ENCODE measurements around the gene CASZ1. TPM values are rescaled to one million over a fixed set of nuclear protein-coding genes. Genes with fewer than 3 reads are reported as not detected.

CASZ1 gene
- total RNA-seq, 3 donors from 2014 or later (not counting 1 experiment from before 2014, with no cell fraction given) = 55.9 to 83.0 (median 70.6) TPM

GRCh38 chr1:10631121-10631810 is 165.2 kb downstream of the CASZ1 start:
- Mint-ChIP-seq H3K4me1 (no peaks in the 10 kb centered on the region), H3K9me3 (no peaks in the 10 kb centered on the region), H3K27me3 (ENCODE audit: low read depth in 2 of 2) (no peaks in the 10 kb centered on the region), H3K4me3 (no peak overlapping the region), H3K27ac (no peak overlapping the region), H3K36me3 (no peaks in the 10 kb centered on the region)
- ATAC-seq (no peak), DNase-seq (no peak)
- intact Hi-C loops (cut with micrococcal nuclease) = no loop called here
- WGBS (ENCODE audit: insufficient coverage) = 95% methylated on average over 20 of the region's 20 CpGs
- TF ChIP-seq, protein P1, sequence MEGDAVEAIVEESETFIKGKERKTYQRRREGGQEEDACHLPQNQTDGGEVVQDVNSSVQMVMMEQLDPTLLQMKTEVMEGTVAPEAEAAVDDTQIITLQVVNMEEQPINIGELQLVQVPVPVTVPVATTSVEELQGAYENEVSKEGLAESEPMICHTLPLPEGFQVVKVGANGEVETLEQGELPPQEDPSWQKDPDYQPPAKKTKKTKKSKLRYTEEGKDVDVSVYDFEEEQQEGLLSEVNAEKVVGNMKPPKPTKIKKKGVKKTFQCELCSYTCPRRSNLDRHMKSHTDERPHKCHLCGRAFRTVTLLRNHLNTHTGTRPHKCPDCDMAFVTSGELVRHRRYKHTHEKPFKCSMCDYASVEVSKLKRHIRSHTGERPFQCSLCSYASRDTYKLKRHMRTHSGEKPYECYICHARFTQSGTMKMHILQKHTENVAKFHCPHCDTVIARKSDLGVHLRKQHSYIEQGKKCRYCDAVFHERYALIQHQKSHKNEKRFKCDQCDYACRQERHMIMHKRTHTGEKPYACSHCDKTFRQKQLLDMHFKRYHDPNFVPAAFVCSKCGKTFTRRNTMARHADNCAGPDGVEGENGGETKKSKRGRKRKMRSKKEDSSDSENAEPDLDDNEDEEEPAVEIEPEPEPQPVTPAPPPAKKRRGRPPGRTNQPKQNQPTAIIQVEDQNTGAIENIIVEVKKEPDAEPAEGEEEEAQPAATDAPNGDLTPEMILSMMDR (IDR thresholded peaks at IDR 0.05) = no peak
- Histone ChIP-seq H3K27me3 (ENCODE audit: control insufficient read depth, insufficient read depth, low read length) (no peaks in the 10 kb centered on the region), H3K4me1 (ENCODE audit: control insufficient read depth, insufficient read depth, low read length) (no peaks in the 10 kb centered on the region), H3K27ac (ENCODE audit: low read length) (no peak overlapping the region), H3K4me3 (ENCODE audit: low read length) (no peak overlapping the region), H3K9me3 (ENCODE audit: control insufficient read depth, insufficient read depth, low read length) (no peaks in the 10 kb centered on the region), H3K36me3 (ENCODE audit: control insufficient read depth, insufficient read depth, low read length) (peaks cover 2% of the 10 kb centered on the region)

- H3K36me3 Mint-ChIP-seq = no peaks in the 10 kb centered on the region
- H3K9me3 ChIP-seq (ENCODE audit: control insufficient read depth, insufficient read depth, low read length) = no peaks in the 10 kb centered on the region
- TF ChIP-seq, protein P1 (IDR thresholded peaks at IDR 0.05) = no peak
- no peak overlapping the region for H3K4me3 Mint-ChIP-seq
- no peak for ATAC-seq
- H3K27me3 ChIP-seq (ENCODE audit: control insufficient read depth, insufficient read depth, low read length) = no peaks in the 10 kb centered on the region
- no peak for DNase-seq
- H3K4me1 Mint-ChIP-seq = no peaks in the 10 kb centered on the region
- peaks cover 2% of the 10 kb centered on the region for H3K36me3 ChIP-seq (ENCODE audit: control insufficient read depth, insufficient read depth, low read length)
- WGBS (ENCODE audit: insufficient coverage) = 95% methylated on average over 12 of the region's 13 CpGs
- no peaks in the 10 kb centered on the region for H3K27me3 Mint-ChIP-seq (ENCODE audit: low read depth in 2 of 2)
- no peaks in the 10 kb centered on the region for H3K9me3 Mint-ChIP-seq
- H3K4me3 ChIP-seq (ENCODE audit: low read length) = no peak overlapping the region
- intact Hi-C loops (cut with micrococcal nuclease) = no loop called here
- no peak overlapping the region for H3K27ac ChIP-seq (ENCODE audit: low read length)
- no peaks in the 10 kb centered on the region for H3K4me1 ChIP-seq (ENCODE audit: control insufficient read depth, insufficient read depth, low read length)
- H3K27ac Mint-ChIP-seq = no peak overlapping the region
Observed at GRCh38 chr1:10630661-10631120, 165.8 kb downstream of the CASZ1 start.

- no peak for DNase-seq
- Histone ChIP-seq H3K9me3 (ENCODE audit: control insufficient read depth, insufficient read depth, low read length) (no peaks in the 10 kb centered on the region), H3K4me3 (ENCODE audit: low read length) (no peak overlapping the region), H3K27me3 (ENCODE audit: control insufficient read depth, insufficient read depth, low read length) (no peaks in the 10 kb centered on the region), H3K4me1 (ENCODE audit: control insufficient read depth, insufficient read depth, low read length) (no peaks in the 10 kb centered on the region), H3K27ac (ENCODE audit: low read length) (no peak overlapping the region), H3K36me3 (ENCODE audit: control insufficient read depth, insufficient read depth, low read length) (peaks cover 2% of the 10 kb centered on the region)
- TF ChIP-seq, protein P1 (IDR thresholded peaks at IDR 0.05) = no peak
- WGBS (ENCODE audit: insufficient coverage) = 93% methylated on average over 36 of the region's 36 CpGs
- no peak overlapping the region for H3K27ac Mint-ChIP-seq
- no peak for ATAC-seq
- no peaks in the 10 kb centered on the region for H3K36me3 Mint-ChIP-seq
- H3K4me3 Mint-ChIP-seq = no peak overlapping the region
- intact Hi-C loops (cut with micrococcal nuclease) = no loop called here
- H3K27me3 Mint-ChIP-seq (ENCODE audit: low read depth in 2 of 2) = no peaks in the 10 kb centered on the region
- H3K4me1 Mint-ChIP-seq = no peaks in the 10 kb centered on the region
- no peaks in the 10 kb centered on the region for H3K9me3 Mint-ChIP-seq
Observed at GRCh38 chr1:10629816-10630571, 166.5 kb downstream of the CASZ1 start.
